ENCODE results near the gene EPSTI1. TPM values are rescaled to one million over a fixed set of nuclear protein-coding genes. Genes with fewer than 3 reads are reported as not detected.

EPSTI1 gene
- total RNA-seq, 4 donors from 2014 or later, result 13.1 to 145 (median 18.7) TPM

- intact Hi-C loops (cut with DNase I; ENCODE audit: low total_unique reads) (no loop called here), in situ Hi-C loops (cut with MboI; ENCODE audit: low pct_ligation_motif_present in 1 of 4, low pct_unique_long_range_greater_than_20kb in 1 of 4, low sequenced_read_pairs in 3 of 4) (no loop called here)
- DNase-seq, result no peak
- no peak overlapping the region for H3K27ac ChIP-seq
- H3K4me1 ChIP-seq, result no peaks in the 10 kb centered on the region
- TF ChIP-seq, protein P1, sequence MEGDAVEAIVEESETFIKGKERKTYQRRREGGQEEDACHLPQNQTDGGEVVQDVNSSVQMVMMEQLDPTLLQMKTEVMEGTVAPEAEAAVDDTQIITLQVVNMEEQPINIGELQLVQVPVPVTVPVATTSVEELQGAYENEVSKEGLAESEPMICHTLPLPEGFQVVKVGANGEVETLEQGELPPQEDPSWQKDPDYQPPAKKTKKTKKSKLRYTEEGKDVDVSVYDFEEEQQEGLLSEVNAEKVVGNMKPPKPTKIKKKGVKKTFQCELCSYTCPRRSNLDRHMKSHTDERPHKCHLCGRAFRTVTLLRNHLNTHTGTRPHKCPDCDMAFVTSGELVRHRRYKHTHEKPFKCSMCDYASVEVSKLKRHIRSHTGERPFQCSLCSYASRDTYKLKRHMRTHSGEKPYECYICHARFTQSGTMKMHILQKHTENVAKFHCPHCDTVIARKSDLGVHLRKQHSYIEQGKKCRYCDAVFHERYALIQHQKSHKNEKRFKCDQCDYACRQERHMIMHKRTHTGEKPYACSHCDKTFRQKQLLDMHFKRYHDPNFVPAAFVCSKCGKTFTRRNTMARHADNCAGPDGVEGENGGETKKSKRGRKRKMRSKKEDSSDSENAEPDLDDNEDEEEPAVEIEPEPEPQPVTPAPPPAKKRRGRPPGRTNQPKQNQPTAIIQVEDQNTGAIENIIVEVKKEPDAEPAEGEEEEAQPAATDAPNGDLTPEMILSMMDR (IDR thresholded peaks at IDR 0.05), result no peak
- TF ChIP-seq EP300 (IDR thresholded peaks at IDR 0.05; ENCODE audit: low read depth) (no peak), POLR2A (IDR thresholded peaks at IDR 0.05) (no peak), POLR2AphosphoS5 (IDR thresholded peaks at IDR 0.05) (no peak)
- no peaks in the 10 kb centered on the region for H3K36me3 ChIP-seq
- H3K4me3 ChIP-seq, result no peak overlapping the region
- WGBS, 2 donors (ENCODE audit: low coverage in 1 of 2), result 90 to 97% methylated on average over 2 to 6 of the region's 6 CpGs
- no peaks in the 10 kb centered on the region for H3K9me3 ChIP-seq
- H3K27me3 ChIP-seq, result no peaks in the 10 kb centered on the region
These were observed 11.7 kb upstream of the EPSTI1 start for GRCh38 chr13:43003729-43004128.

DNA sequence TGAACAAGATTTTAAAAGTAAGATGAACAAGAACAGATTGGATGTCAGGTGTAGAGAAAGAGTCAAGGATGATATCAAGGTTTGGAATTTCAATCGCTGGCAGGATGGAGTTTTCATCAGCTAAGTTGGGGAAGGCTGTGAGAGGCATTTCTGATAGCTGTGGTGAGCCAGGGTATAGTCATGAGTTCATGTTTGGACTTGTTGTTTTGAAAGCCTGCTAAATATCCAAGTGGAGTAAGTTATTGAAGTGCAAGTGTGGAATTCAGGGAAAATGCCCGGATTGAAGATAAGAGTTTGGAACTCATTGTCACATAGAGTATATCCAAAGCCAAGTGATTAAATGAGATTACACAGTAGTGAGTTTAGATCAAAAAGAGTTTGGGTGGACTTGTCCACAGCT is 11.0 kb upstream of the EPSTI1 start:
- no peak overlapping the region for H3K4me3 ChIP-seq
- no peaks in the 10 kb centered on the region for H3K27me3 ChIP-seq
- 92 to 94% methylated on average over 2 of the region's 2 CpGs for WGBS, 2 donors (ENCODE audit: low coverage in 1 of 2)
- H3K9me3 ChIP-seq, result no peaks in the 10 kb centered on the region
- no peak for DNase-seq
- no peak for TF ChIP-seq EP300 (IDR thresholded peaks at IDR 0.05; ENCODE audit: low read depth)
- TF ChIP-seq, protein P1 (IDR thresholded peaks at IDR 0.05), result no peak
- no peak for TF ChIP-seq POLR2A (IDR thresholded peaks at IDR 0.05)
- TF ChIP-seq POLR2AphosphoS5 (IDR thresholded peaks at IDR 0.05), result no peak
- no peaks in the 10 kb centered on the region for H3K4me1 ChIP-seq
- in situ Hi-C loops (cut with MboI; ENCODE audit: low pct_ligation_motif_present in 1 of 4, low pct_unique_long_range_greater_than_20kb in 1 of 4, low sequenced_read_pairs in 3 of 4) (no loop called here), intact Hi-C loops (cut with DNase I; ENCODE audit: low total_unique reads) (no loop called here)
- H3K27ac ChIP-seq, result no peak overlapping the region
- no peaks in the 10 kb centered on the region for H3K36me3 ChIP-seq

DNA sequence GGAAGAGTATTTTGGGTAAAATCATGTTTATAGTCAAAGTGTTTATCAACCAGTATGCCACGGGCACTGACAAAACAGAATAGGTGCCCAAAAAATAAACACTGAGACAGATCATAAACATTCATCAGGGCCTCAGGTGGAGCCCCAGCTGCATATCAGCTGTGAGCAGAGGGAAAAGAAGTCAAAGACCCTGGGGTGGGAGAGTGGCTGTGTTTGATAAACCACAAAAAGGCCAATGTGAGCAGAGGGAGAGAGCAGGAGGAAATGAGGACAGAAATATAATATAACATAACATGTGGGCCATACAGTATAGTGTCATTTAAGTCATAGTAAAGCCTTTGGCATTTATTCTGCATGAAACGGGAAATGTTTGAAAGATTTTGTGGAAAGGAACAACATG is 10.0 kb upstream of the EPSTI1 start:
- no peak overlapping the region for H3K4me3 ChIP-seq
- TF ChIP-seq EP300 (IDR thresholded peaks at IDR 0.05; ENCODE audit: low read depth), result no peak
- no peak for TF ChIP-seq POLR2A (IDR thresholded peaks at IDR 0.05)
- no peak for TF ChIP-seq POLR2AphosphoS5 (IDR thresholded peaks at IDR 0.05)
- TF ChIP-seq, protein P1 (IDR thresholded peaks at IDR 0.05), result no peak
- no peaks in the 10 kb centered on the region for H3K27me3 ChIP-seq
- no peaks in the 10 kb centered on the region for H3K9me3 ChIP-seq
- no peak for DNase-seq
- no peak overlapping the region for H3K27ac ChIP-seq
- no peaks in the 10 kb centered on the region for H3K4me1 ChIP-seq
- intact Hi-C loops (cut with DNase I; ENCODE audit: low total_unique reads) (no loop called here), in situ Hi-C loops (cut with MboI; ENCODE audit: low pct_ligation_motif_present in 1 of 4, low pct_unique_long_range_greater_than_20kb in 1 of 4, low sequenced_read_pairs in 3 of 4) (no loop called here)
- H3K36me3 ChIP-seq, result no peaks in the 10 kb centered on the region
- 78 to 86% methylated on average over 1 to 2 of the region's 2 CpGs for WGBS, 2 donors (ENCODE audit: low coverage in 1 of 2)

GRCh38 chr13:43000676-43001075 is 8.6 kb upstream of the EPSTI1 start:
- Histone ChIP-seq H3K9me3 (no peaks in the 10 kb centered on the region), H3K27ac (no peak overlapping the region), H3K36me3 (no peaks in the 10 kb centered on the region), H3K4me3 (no peak overlapping the region), H3K27me3 (no peaks in the 10 kb centered on the region), H3K4me1 (no peaks in the 10 kb centered on the region)
- TF ChIP-seq POLR2AphosphoS5 (IDR thresholded peaks at IDR 0.05) (no peak), POLR2A (IDR thresholded peaks at IDR 0.05) (no peak), EP300 (IDR thresholded peaks at IDR 0.05; ENCODE audit: low read depth) (no peak)
- TF ChIP-seq, protein P1 (IDR thresholded peaks at IDR 0.05), result no peak
- intact Hi-C loops (cut with DNase I; ENCODE audit: low total_unique reads) (no loop called here), in situ Hi-C loops (cut with MboI; ENCODE audit: low pct_ligation_motif_present in 1 of 4, low pct_unique_long_range_greater_than_20kb in 1 of 4, low sequenced_read_pairs in 3 of 4) (no loop called here)
- 79 to 85% methylated on average over 4 of the region's 4 CpGs for WGBS, 2 donors (ENCODE audit: low coverage in 1 of 2)
- no peak for DNase-seq

All from transverse colon (tissue), 4 donors.